ENCODE data around the gene SPRR4. TPM values are rescaled to one million over a fixed set of nuclear protein-coding genes. Genes with fewer than 3 reads are reported as not detected.
"Not testable (repeated sequence)": the region's sequence is repeated elsewhere in the genome, so short reads cannot be mapped to it uniquely, and the experiment has no call there.

Gene SPRR4
- total RNA-seq, 3 donors from 2014 or later, result not detected

GRCh38 chr1:152981146-152981871 is 10.9 kb downstream of the SPRR4 start:
- Mint-ChIP-seq H3K9me3 (no peaks in the 10 kb centered on the region), H3K27me3 (ENCODE audit: low read depth) (peaks cover 40% of the 10 kb centered on the region), H3K36me3 (ENCODE audit: insufficient read depth) (no peaks in the 10 kb centered on the region), H3K4me3 (no peak overlapping the region), H3K4me1 (ENCODE audit: low read depth) (no peaks in the 10 kb centered on the region)
- DNase-seq, result no peak
- no peak for ATAC-seq

DNA sequence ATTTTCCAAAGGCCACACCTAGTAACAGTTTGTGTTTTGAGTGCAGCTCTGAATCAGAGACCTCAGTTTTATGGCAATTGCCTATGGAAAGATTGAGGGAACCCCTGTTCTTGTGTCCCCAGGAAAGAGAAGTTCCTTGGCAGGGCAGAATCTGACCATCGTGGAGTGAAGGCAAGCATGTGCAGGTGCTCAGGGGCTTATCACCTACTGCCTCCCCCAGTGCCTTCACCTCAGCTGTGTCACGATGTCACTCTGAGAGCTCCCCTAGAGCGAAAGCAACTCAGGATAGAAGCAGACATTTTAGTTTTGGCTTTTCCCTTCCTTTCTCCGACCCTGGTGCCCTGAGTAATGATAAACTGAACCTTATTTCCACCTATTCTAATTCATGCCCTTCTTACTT is 11.6 kb downstream of the SPRR4 start:
- ATAC-seq (no peak), DNase-seq (no peak)
- Mint-ChIP-seq H3K9me3 (no peaks in the 10 kb centered on the region), H3K4me3 (no peak overlapping the region), H3K4me1 (ENCODE audit: low read depth) (no peaks in the 10 kb centered on the region), H3K27me3 (ENCODE audit: low read depth) (peaks cover 43% of the 10 kb centered on the region), H3K36me3 (ENCODE audit: insufficient read depth) (no peaks in the 10 kb centered on the region)

- no peaks in the 10 kb centered on the region for H3K36me3 Mint-ChIP-seq (ENCODE audit: insufficient read depth)
- no peak for ATAC-seq
- H3K4me1 Mint-ChIP-seq (ENCODE audit: low read depth), result no peaks in the 10 kb centered on the region
- H3K27me3 Mint-ChIP-seq (ENCODE audit: low read depth), result peaks cover 41% of the 10 kb centered on the region
- no peak overlapping the region for H3K4me3 Mint-ChIP-seq
- H3K9me3 Mint-ChIP-seq, result peaks cover 4% of the 10 kb centered on the region
- no peak for DNase-seq
Measured at GRCh38 chr1:152983234-152983633, 12.8 kb downstream of the SPRR4 start.

DNA sequence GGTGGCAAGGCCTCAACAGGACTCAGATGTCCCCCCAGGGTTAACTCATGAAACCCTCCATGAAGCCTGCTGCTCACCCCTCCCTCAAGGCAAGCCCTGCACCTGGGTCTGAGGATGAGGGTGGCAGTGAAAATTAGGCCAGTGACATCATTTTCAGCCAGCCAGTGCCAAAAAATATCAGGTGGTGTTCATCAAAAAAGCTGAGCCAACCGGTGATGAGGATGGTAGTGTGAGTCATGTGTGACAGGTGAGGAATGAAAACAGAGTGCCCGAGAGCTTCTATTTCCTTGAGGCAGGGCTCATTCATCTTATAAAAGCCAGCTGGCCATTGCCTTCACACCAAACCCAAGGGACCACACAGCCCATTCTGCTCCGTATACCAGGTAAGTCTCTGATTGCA is 13.3 kb downstream of the SPRR4 start, which contains the start of gene SPRR1A:
SPRR1A (plus strand) TSS at position 339 of the 400 bp plus-strand sequence. CDS start 1,150 bp downstream, outside the sequence.
- Mint-ChIP-seq H3K27me3 (ENCODE audit: low read depth) (peaks cover 38% of the 10 kb centered on the region), H3K36me3 (ENCODE audit: insufficient read depth) (no peaks in the 10 kb centered on the region), H3K4me3 (no peak within 1 kb of the TSS), H3K9me3 (peaks cover 4% of the 10 kb centered on the region), H3K4me1 (ENCODE audit: low read depth) (no peaks in the 10 kb centered on the region)
- no peak for ATAC-seq
- DNase-seq, result no peak

- Mint-ChIP-seq H3K36me3 (ENCODE audit: insufficient read depth) (no peaks in the 10 kb centered on the region), H3K27me3 (ENCODE audit: low read depth) (peaks cover 26% of the 10 kb centered on the region), H3K9me3 (peaks cover 4% of the 10 kb centered on the region), H3K4me3 (no peak overlapping the region), H3K4me1 (ENCODE audit: low read depth) (no peaks in the 10 kb centered on the region)
- DNase-seq, result no peak
- no peak for ATAC-seq
Measured at GRCh38 chr1:152986578-152986977, 16.1 kb downstream of the SPRR4 start.

DNA sequence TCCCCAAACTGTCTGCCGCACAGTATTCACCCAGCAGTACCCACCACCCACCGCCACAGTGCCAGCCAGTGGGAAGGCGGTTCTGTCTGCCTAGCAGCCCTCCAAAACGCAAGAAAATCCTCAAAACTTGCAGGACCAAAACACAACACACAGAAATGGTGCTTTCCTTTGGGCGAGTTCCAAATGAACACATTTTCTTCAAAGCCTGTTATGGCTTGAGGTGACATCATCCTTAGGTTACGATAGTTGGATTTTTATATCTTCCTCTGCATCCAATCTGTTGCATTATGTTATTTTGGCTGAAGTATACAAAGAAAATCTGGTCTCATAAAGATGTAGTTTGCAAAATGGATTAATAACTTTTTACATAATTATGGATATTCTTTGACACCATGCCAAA is 22.7 kb downstream of the SPRR4 start:
- no peaks in the 10 kb centered on the region for H3K36me3 Mint-ChIP-seq (ENCODE audit: insufficient read depth)
- no peak for DNase-seq
- H3K4me3 Mint-ChIP-seq, result no peak overlapping the region
- no peaks in the 10 kb centered on the region for H3K4me1 Mint-ChIP-seq (ENCODE audit: low read depth)
- peaks cover 6% of the 10 kb centered on the region for H3K9me3 Mint-ChIP-seq
- ATAC-seq, result no peak
- H3K27me3 Mint-ChIP-seq (ENCODE audit: low read depth), result peaks cover 13% of the 10 kb centered on the region

- Mint-ChIP-seq H3K36me3 (ENCODE audit: insufficient read depth) (no peaks in the 10 kb centered on the region), H3K4me3 (no peak overlapping the region), H3K9me3 (peaks cover 6% of the 10 kb centered on the region), H3K4me1 (ENCODE audit: low read depth) (no peaks in the 10 kb centered on the region), H3K27me3 (ENCODE audit: low read depth) (peaks cover 23% of the 10 kb centered on the region)
- ATAC-seq, result no peak
- DNase-seq, result no peak
Measured at GRCh38 chr1:152995842-152996241, 25.4 kb downstream of the SPRR4 start.

DNA sequence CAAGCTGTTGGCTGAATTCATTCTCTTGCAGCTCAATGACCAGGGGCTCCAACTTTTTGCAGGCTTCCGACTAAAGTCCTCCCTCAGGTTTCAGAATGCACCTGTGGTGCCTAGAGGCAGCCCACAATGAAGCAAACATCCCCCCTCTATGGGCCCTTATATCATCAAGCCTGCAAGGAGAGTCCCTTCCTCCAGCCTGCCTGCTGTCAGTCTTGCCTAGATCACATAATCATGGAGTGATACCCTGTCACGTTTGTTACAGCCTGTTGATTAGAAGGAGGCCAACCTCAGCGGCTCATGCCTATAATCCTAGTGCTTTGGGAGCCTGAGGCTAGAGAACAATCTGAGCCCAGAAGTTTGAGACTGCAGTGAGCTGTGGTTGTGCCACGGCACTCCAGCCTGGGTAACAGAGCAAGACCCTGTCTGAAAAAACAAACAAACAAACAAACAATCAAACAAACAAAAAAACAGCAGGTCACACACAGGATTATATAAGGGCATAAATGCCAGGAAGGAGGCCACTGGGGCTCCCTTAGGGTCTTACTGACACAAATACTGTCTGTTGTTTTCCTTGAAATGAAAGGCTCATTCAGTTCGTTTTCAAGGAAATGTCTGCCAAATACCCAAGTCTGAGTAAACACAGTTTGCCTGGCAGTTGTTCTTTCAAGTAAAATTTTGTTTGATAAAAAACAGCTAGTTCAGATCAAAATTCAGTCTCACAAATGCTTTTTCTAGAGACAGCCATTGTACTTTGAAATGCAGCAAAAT is 26.4 kb downstream of the SPRR4 start:
- ATAC-seq, result no peak
- Mint-ChIP-seq H3K27me3 (ENCODE audit: low read depth) (peaks cover 28% of the 10 kb centered on the region), H3K9me3 (peaks cover 6% of the 10 kb centered on the region), H3K4me1 (ENCODE audit: low read depth) (no peaks in the 10 kb centered on the region), H3K36me3 (ENCODE audit: insufficient read depth) (no peaks in the 10 kb centered on the region), H3K4me3 (no peak overlapping the region)
- no peak for DNase-seq

DNA sequence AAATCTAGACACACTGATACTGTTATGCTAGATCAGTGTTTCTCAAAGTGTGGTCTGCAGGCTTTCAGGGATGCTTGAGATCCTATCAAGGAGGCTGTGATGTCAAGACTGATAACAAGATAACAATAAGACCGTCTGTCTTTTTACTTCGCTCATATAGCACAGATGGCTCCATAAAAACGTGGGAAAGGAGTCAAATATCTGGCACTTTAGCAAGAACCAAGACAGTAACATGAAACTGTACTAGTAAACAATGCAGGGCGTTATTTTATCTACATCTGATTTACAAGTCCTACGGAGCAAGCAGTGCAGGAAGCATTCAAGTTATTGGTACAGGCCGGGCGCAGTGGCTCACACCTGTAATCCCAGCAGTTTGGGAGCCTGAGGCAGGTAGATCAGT is 27.5 kb downstream of the SPRR4 start:
- Mint-ChIP-seq H3K36me3 (ENCODE audit: insufficient read depth) (no peaks in the 10 kb centered on the region), H3K4me1 (ENCODE audit: low read depth) (no peaks in the 10 kb centered on the region), H3K4me3 (no peak overlapping the region), H3K9me3 (peaks cover 6% of the 10 kb centered on the region), H3K27me3 (ENCODE audit: low read depth) (peaks cover 28% of the 10 kb centered on the region)
- no peak for ATAC-seq
- no peak for DNase-seq

GRCh38 chr1:152998476-152998875 is 28.0 kb downstream of the SPRR4 start:
- peaks cover 28% of the 10 kb centered on the region for H3K27me3 Mint-ChIP-seq (ENCODE audit: low read depth)
- peaks cover 6% of the 10 kb centered on the region for H3K9me3 Mint-ChIP-seq
- no peaks in the 10 kb centered on the region for H3K36me3 Mint-ChIP-seq (ENCODE audit: insufficient read depth)
- no peaks in the 10 kb centered on the region for H3K4me1 Mint-ChIP-seq (ENCODE audit: low read depth)
- H3K4me3 Mint-ChIP-seq, result no peak overlapping the region
- ATAC-seq (no peak), DNase-seq (no peak)

DNA sequence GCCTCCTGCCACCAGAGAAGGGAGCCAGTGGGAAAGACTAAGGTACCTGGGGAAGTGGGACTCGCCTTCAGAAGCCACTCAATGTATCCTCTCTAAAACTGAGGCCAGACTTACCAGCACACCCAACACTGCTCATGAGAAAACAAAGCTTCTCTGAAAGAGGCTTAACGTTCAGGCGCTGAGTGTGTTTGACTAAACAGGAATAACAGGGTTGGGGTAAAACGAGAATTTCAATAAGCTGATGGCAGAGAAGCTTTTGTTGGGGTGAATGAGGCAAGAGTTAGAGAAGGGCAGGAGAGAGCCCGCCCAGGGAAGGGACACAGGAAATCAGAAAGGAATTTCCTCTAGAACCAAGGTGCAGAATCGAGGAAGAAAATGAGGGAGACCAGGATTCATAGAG is 29.4 kb downstream of the SPRR4 start:
- Mint-ChIP-seq H3K9me3 (peaks cover 6% of the 10 kb centered on the region), H3K4me1 (ENCODE audit: low read depth) (no peaks in the 10 kb centered on the region), H3K27me3 (ENCODE audit: low read depth) (peaks cover 28% of the 10 kb centered on the region), H3K4me3 (no peak overlapping the region), H3K36me3 (ENCODE audit: insufficient read depth) (no peaks in the 10 kb centered on the region)
- ATAC-seq (no peak), DNase-seq (no peak)

DNA sequence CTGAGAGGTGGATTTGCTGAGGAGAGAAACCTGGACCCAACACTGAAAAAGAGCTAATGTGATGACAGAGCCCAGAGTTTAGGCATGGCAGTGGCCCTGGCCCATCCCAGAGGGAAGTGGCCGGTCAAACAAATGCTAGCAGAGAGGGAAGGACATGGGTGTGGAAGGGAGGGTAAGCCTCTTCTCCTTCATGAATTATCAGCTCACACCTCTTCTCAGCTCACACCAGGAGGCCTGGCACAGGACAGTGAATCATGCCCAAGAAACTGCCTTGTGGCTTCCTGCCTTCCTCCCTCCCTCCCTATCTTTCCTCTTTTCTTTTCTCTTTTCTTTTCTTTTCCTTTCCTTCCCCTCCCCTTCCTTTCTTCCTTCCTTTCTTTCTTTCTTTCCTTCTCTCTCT is 29.8 kb downstream of the SPRR4 start:
- Mint-ChIP-seq H3K9me3 (peaks cover 4% of the 10 kb centered on the region), H3K4me3 (no peak overlapping the region), H3K4me1 (ENCODE audit: low read depth) (no peaks in the 10 kb centered on the region), H3K27me3 (ENCODE audit: low read depth) (peaks cover 25% of the 10 kb centered on the region), H3K36me3 (ENCODE audit: insufficient read depth) (no peaks in the 10 kb centered on the region)
- ATAC-seq (no peak), DNase-seq (no peak)

GRCh38 chr1:153001382-153001781 is 30.9 kb downstream of the SPRR4 start, which contains the start of gene SPRR3:
Gene SPRR3, plus strand, starts transcription at chr1:153001749. Its CDS starts 1,272 bp downstream, at chr1:153003021.
- DNase-seq (no peak), ATAC-seq (no peak)
- H3K27me3 Mint-ChIP-seq (ENCODE audit: low read depth), result peaks cover 21% of the 10 kb centered on the region
- H3K4me3 Mint-ChIP-seq, result no peak within 1 kb of the TSS
- H3K4me1 Mint-ChIP-seq (ENCODE audit: low read depth), result no peaks in the 10 kb centered on the region
- H3K9me3 Mint-ChIP-seq, result no peaks in the 10 kb centered on the region
- H3K36me3 Mint-ChIP-seq (ENCODE audit: insufficient read depth), result no peaks in the 10 kb centered on the region

DNA sequence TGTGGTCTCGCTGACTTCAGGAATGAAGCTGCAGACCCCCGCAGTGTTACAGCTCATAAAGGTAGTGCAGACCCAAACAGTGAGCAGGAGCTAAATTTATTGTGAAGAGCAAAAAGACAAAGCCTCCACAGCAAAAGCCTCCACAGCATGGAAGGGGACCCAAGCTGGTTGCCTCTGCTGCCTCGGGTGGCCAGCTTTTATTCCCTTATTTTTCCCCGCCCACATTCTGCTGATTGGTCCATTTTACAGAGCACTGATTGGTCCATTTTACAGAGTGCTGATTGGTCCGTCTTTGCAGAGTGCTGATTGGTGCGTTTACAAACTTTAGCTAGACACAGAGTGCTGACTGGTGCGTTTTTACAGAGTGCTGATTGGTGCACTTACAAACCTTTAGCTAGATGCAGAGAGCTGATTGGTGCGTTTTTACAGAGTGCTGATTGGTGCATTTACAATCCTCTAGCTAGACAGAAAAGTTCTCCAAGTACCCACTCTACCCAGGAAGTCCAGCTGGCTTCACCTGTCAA is 40.8 kb downstream of the SPRR4 start:
- not testable (repeated sequence) for H3K4me3 Mint-ChIP-seq; H3K9me3 Mint-ChIP-seq; H3K4me1 Mint-ChIP-seq (ENCODE audit: low read depth); DNase-seq; H3K36me3 Mint-ChIP-seq (ENCODE audit: insufficient read depth); ATAC-seq; H3K27me3 Mint-ChIP-seq (ENCODE audit: low read depth)

DNA sequence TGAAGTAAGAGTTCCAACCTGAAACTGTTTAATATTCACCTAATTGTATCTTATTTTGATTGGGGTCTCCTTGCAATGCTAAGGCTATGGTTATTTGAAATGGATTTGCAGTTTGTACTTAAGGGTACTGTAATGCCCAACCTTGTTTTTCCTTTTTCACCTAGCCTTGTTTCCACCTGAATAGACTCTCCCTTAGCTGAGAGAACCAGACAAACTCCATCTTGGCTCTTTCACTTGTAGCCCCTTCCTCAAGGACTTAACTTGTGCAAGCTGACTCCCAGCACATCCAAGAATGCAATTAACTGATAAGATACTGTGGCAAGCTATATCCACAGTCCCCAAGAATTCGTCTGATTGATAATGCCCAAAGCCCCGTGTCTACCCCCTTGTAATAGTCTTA is 51.4 kb downstream of the SPRR4 start:
- H3K9me3 Mint-ChIP-seq; ATAC-seq; H3K36me3 Mint-ChIP-seq (ENCODE audit: insufficient read depth); H3K4me3 Mint-ChIP-seq; H3K4me1 Mint-ChIP-seq (ENCODE audit: low read depth); DNase-seq: not testable (repeated sequence)
- peaks cover 38% of the 10 kb centered on the region for H3K27me3 Mint-ChIP-seq (ENCODE audit: low read depth)

Data from activated T-cell treated with anti-CD3 and anti-CD28 coated beads, Interleukin-2, amount 50 U/mL, for 4 hours (primary cell).